ENCODE results near the gene SPINK2. TPM values are rescaled to one million over a fixed set of nuclear protein-coding genes. Genes with fewer than 3 reads are reported as not detected.
A peak's percentile ranks its signal among the peaks of the same experiment; 100 is the strongest.

Gene SPINK2
- polyA plus RNA-seq, 1 of the 3 experiments (the other 2 are of a cell fraction): not detected

- CTCF ChIA-PET: interaction anchor here (1.2 to 2.5 kb wide), 3 partner anchors 13 to 211 kb away, joined by 4 to 6 read pairs (median 6); no protein-coding TSS in a partner anchor
Measured at GRCh38 chr4:56786955-56787354, 34.5 kb downstream of the SPINK2 start.

GRCh38 chr4:56783986-56784385 is 37.5 kb downstream of the SPINK2 start:
- H3K36me3 ChIP-seq (replicated peaks in 1 of 2; ENCODE audit: control insufficient read depth in 1 of 2, insufficient read depth in 2 of 2, low read length in 1 of 2): no peaks in the 10 kb centered on the region
- no peaks in the 10 kb centered on the region for H3F3A ChIP-seq (replicated peaks; ENCODE audit: insufficient read depth)
- no peak overlapping the region for H3K9ac ChIP-seq
- TF ChIP-seq REST (IDR thresholded peaks at IDR 0.05; ENCODE audit: low read depth, low read length) (no peak), YY1 (IDR thresholded peaks at IDR 0.05; ENCODE audit: low read depth) (no peak), TAF1 (IDR thresholded peaks at IDR 0.05; ENCODE audit: borderline replicate concordance, low read depth, low read length) (no peak), TCF12 (IDR thresholded peaks at IDR 0.05) (no peak), POLR2AphosphoS5 (IDR thresholded peaks at IDR 0.05; ENCODE audit: low read depth, low read length) (no peak), FOXM1 (IDR thresholded peaks at IDR 0.05; ENCODE audit: low read depth) (no peak), PBX3 (IDR thresholded peaks at IDR 0.05) (no peak), MXI1 (IDR thresholded peaks at IDR 0.05; ENCODE audit: low read depth, low read length) (no peak)
- POLR2A ChIA-PET: no interaction called here
- H3K9me3 ChIP-seq: no peaks in the 10 kb centered on the region
- H3K4me3 ChIP-seq (ENCODE audit: low read depth in 2 of 2, low read length in 1 of 2): no peak overlapping the region
- peaks cover 5% of the 10 kb centered on the region; the same call in 1 of the 2 replicates for H3K27me3 ChIP-seq (ENCODE audit: insufficient read depth)
- no peaks in the 10 kb centered on the region for H3K9me2 ChIP-seq
- CTCF ChIA-PET: interaction anchor here (1.3 kb wide), 1 partner anchor 16 kb away, joined by 3 read pairs; no protein-coding TSS in a partner anchor
- 45% methylated on average over 5 of the region's 5 CpGs for WGBS (ENCODE audit: low lambda C conversion rate)
- H3K4me2 ChIP-seq: no peak overlapping the region
- H3K79me2 ChIP-seq (ENCODE audit: insufficient read depth): no peaks in the 10 kb centered on the region
- H4K20me1 ChIP-seq (ENCODE audit: insufficient read depth): no peaks in the 10 kb centered on the region
- DNase-seq: no peak
- no peaks in the 10 kb centered on the region; a peak in 1 of 4 replicates for H3K4me1 ChIP-seq (ENCODE audit: control insufficient read depth in 1 of 2, insufficient read depth in 2 of 2, low read depth in 1 of 2, low read length in 1 of 2)
- H3K27ac ChIP-seq (ENCODE audit: low read depth in 2 of 2, low read length in 1 of 2): no peak overlapping the region
- H2AFZ ChIP-seq (ENCODE audit: low read depth): no peak overlapping the region

More at GRCh38 chr4:56786955-56787354, 34.5 kb downstream of the SPINK2 start:
- no peaks in the 10 kb centered on the region for H3K9me2 ChIP-seq
- TF ChIP-seq EP300 (IDR thresholded peaks at IDR 0.05; ENCODE audit: borderline replicate concordance in 1 of 2, low read depth in 1 of 2, low read length in 1 of 2): no peak
- 0 out of 2 replicates have a peak, but pooled peaks have one; percentile 5 for TF ChIP-seq FOSL2 (IDR thresholded peaks at IDR 0.05; ENCODE audit: borderline replicate concordance, low read depth)
- no peaks in the 10 kb centered on the region for H3K36me3 ChIP-seq (replicated peaks in 1 of 2; ENCODE audit: control insufficient read depth in 1 of 2, insufficient read depth in 2 of 2, low read length in 1 of 2)
- H3K27me3 ChIP-seq (ENCODE audit: insufficient read depth): peaks cover 5% of the 10 kb centered on the region; the same call in 1 of the 2 replicates
- no peaks in the 10 kb centered on the region; a peak in 1 of 4 replicates for H3K4me1 ChIP-seq (ENCODE audit: control insufficient read depth in 1 of 2, insufficient read depth in 2 of 2, low read depth in 1 of 2, low read length in 1 of 2)
- WGBS (ENCODE audit: low lambda C conversion rate): 33% methylated on average over 9 of the region's 9 CpGs
- no peak overlapping the region for H3K9ac ChIP-seq
- DNase-seq: peak; percentile 34
- H4K20me1 ChIP-seq (ENCODE audit: insufficient read depth): no peaks in the 10 kb centered on the region
- POLR2A ChIA-PET: no interaction called here
- no peaks in the 10 kb centered on the region for H3K9me3 ChIP-seq
- H3K4me2 ChIP-seq: no peak overlapping the region
- no peak overlapping the region for H3K27ac ChIP-seq (ENCODE audit: low read depth in 2 of 2, low read length in 1 of 2)
- no peaks in the 10 kb centered on the region for H3K79me2 ChIP-seq (ENCODE audit: insufficient read depth)
- H2AFZ ChIP-seq (ENCODE audit: low read depth): no peak overlapping the region
- no peaks in the 10 kb centered on the region for H3F3A ChIP-seq (replicated peaks; ENCODE audit: insufficient read depth)
- no peak overlapping the region for H3K4me3 ChIP-seq (ENCODE audit: low read depth in 2 of 2, low read length in 1 of 2)
